ENCODE results near the gene WNK4.
A peak's percentile ranks its signal among the peaks of the same experiment; 100 is the strongest.

WNK4 gene

DNA sequence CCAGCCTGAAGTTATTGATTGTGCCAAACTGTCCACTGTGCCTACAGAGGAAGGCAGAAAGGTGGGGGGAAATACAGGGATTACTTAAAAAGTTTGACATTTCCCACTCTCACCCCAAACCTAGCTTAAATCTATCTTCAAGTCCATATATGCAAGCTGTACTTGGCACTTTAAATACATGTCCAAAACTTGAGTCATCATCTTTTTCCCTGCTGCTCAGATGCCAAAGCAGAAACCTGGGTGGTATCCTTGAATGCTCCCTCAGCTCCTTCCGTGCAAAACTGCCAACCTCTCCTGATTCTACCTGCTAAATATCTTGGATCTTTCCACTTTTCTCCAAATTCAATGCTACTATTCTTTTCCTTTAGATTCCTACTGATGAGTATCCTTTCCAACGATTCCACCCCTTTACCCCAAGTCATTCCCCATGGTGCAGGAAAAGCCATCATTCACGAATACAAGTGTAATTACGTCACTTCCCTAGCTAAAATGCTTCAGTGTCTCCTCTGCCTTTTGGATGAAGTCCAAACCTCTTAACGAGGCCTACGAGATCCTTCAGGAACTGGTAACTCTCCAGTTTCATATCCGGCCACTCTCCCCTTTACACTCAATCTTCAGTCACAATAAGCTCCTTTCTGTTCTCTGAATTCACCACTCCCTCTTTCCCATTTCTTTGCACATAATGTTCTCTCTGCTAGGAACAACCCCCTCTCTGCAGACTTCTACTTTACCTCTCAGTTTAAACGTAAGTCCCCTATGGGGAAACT is 34.4 kb downstream of the WNK4 start:
- Mint-ChIP-seq H3K36me3 (ENCODE audit: insufficient read depth) (peaks cover 84% of the 10 kb centered on the region), H3K4me1 (no peaks in the 10 kb centered on the region)
- DNase-seq (ENCODE audit: low spot score in 2 of 2): no peak

DNA sequence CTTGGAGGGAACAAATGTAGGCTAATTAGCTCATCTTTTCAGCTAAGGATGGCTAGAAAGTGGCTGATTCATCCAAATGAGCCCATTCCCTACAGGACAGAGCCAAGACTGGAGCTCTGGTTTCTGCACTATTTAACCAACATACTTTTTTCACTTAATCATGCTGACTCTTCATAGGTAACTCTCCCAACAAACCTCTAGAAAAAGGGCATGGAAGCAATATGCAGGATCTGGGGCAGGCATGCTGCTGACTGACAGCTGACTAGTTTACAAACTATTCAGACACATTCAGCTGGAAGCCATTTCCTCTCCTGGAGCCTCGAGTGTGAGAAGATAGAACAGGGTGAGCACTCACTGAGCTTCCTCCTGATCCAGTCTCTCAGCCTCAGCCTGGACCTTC is 37.5 kb downstream of the WNK4 start:
- peaks cover 10% of the 10 kb centered on the region for H3K4me1 Mint-ChIP-seq
- H3K36me3 Mint-ChIP-seq (ENCODE audit: insufficient read depth): peaks cover 77% of the 10 kb centered on the region
- ATAC-seq (replicated peaks; ENCODE audit: extremely low read depth, poor library complexity, severe bottlenecking) (no peak), DNase-seq (ENCODE audit: low spot score in 2 of 2) (no peak)
- no peak overlapping the region for H3K4me3 Mint-ChIP-seq
- H3K27ac Mint-ChIP-seq (ENCODE audit: low read depth): no peak overlapping the region
- H3K9me3 Mint-ChIP-seq: no peaks in the 10 kb centered on the region
- no peaks in the 10 kb centered on the region for H3K27me3 Mint-ChIP-seq

More for the DNA sequence above, 34.4 kb downstream of the WNK4 start:
- Mint-ChIP-seq H3K27ac (ENCODE audit: low read depth) (no peak overlapping the region), H3K4me3 (no peak overlapping the region), H3K27me3 (no peaks in the 10 kb centered on the region), H3K9me3 (no peaks in the 10 kb centered on the region)
- no peak for ATAC-seq (replicated peaks; ENCODE audit: extremely low read depth, poor library complexity, severe bottlenecking)

DNA sequence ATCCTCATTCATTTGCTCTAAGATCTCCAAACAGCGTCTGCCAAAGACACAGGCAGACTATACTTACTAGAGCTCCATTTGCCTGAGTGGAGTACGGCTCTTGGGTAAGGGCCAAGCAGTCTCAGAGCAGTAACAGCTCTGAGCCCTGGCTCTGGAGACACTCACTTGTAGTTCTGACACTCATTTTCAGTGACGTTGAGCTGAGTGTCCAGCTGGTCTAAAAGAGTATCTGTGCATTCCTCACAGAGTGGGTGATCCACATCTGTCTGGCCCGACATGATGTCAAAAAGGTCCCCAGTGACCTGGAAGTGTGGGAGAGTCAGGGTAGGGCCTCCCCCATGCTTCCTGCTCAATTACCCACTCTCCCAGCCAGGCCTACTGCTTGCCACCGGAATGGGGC is 38.0 kb downstream of the WNK4 start:
- peaks cover 11% of the 10 kb centered on the region for H3K4me1 Mint-ChIP-seq
- peaks cover 76% of the 10 kb centered on the region for H3K36me3 Mint-ChIP-seq (ENCODE audit: insufficient read depth)
- no peaks in the 10 kb centered on the region for H3K27me3 Mint-ChIP-seq
- H3K9me3 Mint-ChIP-seq: no peaks in the 10 kb centered on the region
- no peak overlapping the region for H3K4me3 Mint-ChIP-seq
- DNase-seq (ENCODE audit: low spot score in 2 of 2) (no peak), ATAC-seq (replicated peaks; ENCODE audit: extremely low read depth, poor library complexity, severe bottlenecking) (no peak)
- peak overlapping the region; percentile 61 for H3K27ac Mint-ChIP-seq (ENCODE audit: low read depth)

DNA sequence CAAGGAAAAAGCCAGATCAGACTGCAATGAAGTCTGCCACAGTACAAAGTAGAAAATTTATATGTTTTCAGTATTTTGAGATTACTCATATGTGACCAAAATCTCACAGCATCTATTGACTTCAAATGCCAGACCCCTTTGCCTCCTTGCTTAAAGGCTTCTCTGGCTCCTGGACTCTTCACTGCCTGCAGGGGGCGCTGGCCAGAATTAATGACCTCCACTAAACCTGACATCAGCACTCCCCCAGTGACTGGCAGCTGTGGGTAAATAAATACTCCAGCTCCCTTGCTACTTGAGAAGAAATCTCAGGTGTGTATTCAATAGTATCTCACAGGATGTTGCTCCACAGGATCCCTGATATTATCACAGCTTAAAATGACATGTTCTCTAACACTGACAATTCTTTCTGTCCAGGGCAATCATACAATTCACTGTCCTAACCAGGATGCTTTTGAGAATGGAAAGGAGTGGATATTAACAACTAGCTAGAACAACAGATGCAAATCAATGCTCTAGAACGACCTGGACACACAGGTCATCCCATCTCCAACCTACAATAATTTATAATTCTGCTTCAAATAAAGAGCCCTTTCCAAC is 39.6 kb downstream of the WNK4 start:
- H3K4me3 Mint-ChIP-seq: no peak overlapping the region
- peaks cover 69% of the 10 kb centered on the region for H3K36me3 Mint-ChIP-seq (ENCODE audit: insufficient read depth)
- ATAC-seq (replicated peaks; ENCODE audit: extremely low read depth, poor library complexity, severe bottlenecking): no peak

DNA sequence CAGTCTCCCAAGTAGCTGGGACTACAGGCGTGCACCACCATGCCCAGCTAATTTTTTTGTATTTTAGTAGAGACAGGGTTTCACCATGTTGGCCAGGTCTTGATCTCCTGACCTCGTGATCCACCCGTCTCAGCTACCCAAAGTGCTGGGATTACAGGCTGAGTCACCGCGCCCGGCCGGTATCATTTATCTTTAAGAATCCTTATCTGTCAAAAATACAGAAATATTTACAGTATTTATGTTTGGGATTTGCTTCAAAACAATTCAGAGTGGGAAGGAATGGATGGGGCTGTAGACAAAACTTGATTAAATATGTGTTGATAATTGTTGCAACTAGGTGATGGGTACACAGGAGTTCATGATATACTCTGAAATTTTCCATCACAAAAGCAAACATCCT is 40.8 kb downstream of the WNK4 start:
- no peak for ATAC-seq (replicated peaks; ENCODE audit: extremely low read depth, poor library complexity, severe bottlenecking)
- H3K4me1 Mint-ChIP-seq: peaks cover 23% of the 10 kb centered on the region
- no peaks in the 10 kb centered on the region for H3K9me3 Mint-ChIP-seq
- no peak overlapping the region for H3K4me3 Mint-ChIP-seq
- no peak for DNase-seq (ENCODE audit: low spot score in 2 of 2)
- no peaks in the 10 kb centered on the region for H3K27me3 Mint-ChIP-seq
- no peak overlapping the region for H3K27ac Mint-ChIP-seq (ENCODE audit: low read depth)
- peaks cover 60% of the 10 kb centered on the region for H3K36me3 Mint-ChIP-seq (ENCODE audit: insufficient read depth)

More for the DNA sequence above, 39.6 kb downstream of the WNK4 start:
- H3K9me3 Mint-ChIP-seq: no peaks in the 10 kb centered on the region
- peaks cover 23% of the 10 kb centered on the region for H3K4me1 Mint-ChIP-seq
- no peak overlapping the region for H3K27ac Mint-ChIP-seq (ENCODE audit: low read depth)
- DNase-seq (ENCODE audit: low spot score in 2 of 2): peak in 1 of 2 donors; percentile 34
- no peaks in the 10 kb centered on the region for H3K27me3 Mint-ChIP-seq

DNA sequence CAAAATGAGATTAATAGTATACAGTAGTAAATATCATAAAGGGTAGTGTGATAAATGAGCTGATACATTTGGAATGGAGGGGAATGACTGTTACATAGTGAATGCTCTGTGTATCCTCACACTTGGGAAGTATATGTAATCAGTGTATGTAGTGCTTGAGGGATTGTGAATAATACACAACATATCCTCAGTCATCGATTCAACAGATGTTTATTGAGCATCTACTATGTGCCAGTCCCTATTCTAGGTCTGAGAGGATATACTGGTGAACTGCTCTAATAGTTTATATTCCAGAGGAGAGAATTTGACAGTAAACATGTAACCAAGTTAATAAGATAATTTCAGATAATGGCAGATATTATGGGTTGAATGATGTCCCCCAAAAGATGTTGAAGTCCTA is 47.1 kb downstream of the WNK4 start:
- DNase-seq (ENCODE audit: low spot score in 2 of 2) (no peak), ATAC-seq (replicated peaks; ENCODE audit: extremely low read depth, poor library complexity, severe bottlenecking) (no peak)
- peaks cover 13% of the 10 kb centered on the region for H3K27me3 Mint-ChIP-seq
- no peaks in the 10 kb centered on the region for H3K9me3 Mint-ChIP-seq
- peaks cover 19% of the 10 kb centered on the region for H3K4me1 Mint-ChIP-seq
- H3K27ac Mint-ChIP-seq (ENCODE audit: low read depth): no peak overlapping the region
- H3K4me3 Mint-ChIP-seq: no peak overlapping the region
- H3K36me3 Mint-ChIP-seq (ENCODE audit: insufficient read depth): peaks cover 13% of the 10 kb centered on the region

DNA sequence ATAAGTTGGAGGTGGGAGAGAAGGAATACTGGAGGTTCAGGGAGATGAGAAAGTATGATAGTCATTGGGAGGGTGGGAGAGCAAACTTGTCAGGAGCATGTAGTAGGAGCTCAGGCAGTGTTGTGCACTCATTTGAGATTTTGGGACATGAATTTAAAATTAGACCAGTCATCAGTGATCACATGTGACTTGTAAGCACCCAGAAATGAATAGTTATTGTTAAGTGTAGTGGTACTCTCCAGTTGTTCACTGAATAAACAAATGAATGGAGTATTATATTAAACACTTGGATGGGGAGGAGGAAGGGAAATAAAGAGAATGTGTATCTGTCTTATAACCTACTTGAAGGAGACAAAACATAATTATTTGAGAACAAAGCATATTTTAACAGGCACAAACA is 50.6 kb downstream of the WNK4 start:
- Mint-ChIP-seq H3K9me3 (no peaks in the 10 kb centered on the region), H3K27ac (ENCODE audit: low read depth) (no peak overlapping the region), H3K4me3 (no peak overlapping the region)

DNA sequence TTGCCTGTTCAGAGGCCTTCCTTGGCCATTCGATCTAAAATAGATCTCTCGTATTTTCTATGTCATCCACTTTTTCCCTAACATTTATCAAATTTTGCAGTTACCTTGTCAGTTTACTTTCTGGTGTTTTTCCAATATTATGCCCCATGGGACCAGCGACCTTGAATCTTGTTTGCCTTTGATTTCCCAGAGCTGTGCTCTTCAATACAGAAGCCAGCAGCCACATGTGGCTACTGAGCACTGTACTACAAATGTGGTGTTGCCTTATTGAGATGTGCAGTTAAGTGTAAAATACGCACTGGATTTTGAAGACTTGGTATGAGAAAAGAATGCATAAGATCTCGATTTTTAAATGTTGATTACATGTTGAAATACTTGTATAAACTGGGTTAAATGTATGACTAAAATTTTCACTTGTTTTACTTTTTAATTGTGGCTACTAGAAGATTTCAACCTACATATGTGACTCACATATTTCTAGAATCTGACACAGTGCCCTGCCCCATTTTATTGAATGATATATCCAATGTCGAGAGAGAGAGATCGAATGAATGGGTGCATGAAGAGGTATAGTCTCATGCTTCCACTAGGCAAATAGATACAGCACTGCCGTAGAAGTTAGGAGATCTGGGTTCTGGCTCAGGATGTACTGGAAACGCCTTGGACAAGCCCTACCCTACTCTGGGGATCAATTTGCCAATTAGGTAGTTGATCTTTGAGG is 52.0 kb downstream of the WNK4 start:
- ATAC-seq (replicated peaks; ENCODE audit: extremely low read depth, poor library complexity, severe bottlenecking): peak; percentile 14
- Mint-ChIP-seq H3K4me1 (peaks cover 27% of the 10 kb centered on the region), H3K27ac (ENCODE audit: low read depth) (peak overlapping the region; percentile 98), H3K27me3 (peaks cover 9% of the 10 kb centered on the region), H3K4me3 (peak overlapping the region; percentile 92), H3K36me3 (ENCODE audit: insufficient read depth) (peaks cover 25% of the 10 kb centered on the region), H3K9me3 (no peaks in the 10 kb centered on the region)
- DNase-seq (ENCODE audit: low spot score in 2 of 2): no peak

More for the DNA sequence above, 50.6 kb downstream of the WNK4 start:
- Mint-ChIP-seq H3K4me1 (peaks cover 27% of the 10 kb centered on the region), H3K27me3 (peaks cover 13% of the 10 kb centered on the region), H3K36me3 (ENCODE audit: insufficient read depth) (peaks cover 17% of the 10 kb centered on the region)
- DNase-seq (ENCODE audit: low spot score in 2 of 2) (no peak), ATAC-seq (replicated peaks; ENCODE audit: extremely low read depth, poor library complexity, severe bottlenecking) (no peak)

DNA sequence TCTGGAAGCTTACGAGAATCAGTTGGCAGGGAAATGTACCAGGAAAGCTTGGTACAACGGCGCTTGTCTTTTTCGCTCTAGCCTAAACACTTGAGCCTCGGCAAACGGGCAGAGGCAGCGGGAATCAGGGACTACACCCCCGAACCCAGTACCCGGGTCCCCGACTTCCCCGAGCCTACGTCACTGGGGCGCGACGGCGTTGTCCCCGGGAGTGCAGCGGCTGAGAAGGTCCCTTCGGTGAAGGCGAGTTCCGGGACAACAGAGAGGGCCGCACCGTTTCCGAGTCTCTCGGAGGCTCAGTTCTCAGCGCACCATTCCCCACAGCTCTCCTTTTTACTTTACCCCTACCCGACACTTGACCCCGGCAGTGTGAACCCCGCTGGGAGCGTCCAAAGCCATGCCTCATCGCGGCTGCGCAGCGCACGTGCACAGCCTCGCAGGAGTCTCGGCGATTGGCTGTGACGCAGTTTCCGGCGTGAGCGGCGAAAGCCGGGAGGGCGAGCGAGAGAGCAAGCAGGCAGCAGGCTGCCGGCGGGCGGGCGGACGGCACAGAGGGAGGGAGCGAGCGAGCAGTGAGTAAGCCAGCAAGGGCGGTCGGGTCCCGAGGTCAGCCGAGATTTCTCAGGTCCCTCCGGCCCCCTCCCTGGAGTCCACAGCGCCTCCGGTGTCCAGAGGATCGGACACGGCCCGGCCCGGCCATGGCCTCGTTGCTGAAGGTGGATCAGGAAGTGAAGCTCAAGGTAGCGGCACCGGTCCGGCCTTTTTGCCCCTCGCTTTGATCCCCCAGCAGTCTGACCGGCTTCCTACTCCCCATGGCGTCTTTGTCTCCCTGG is 52.7 kb downstream of the WNK4 start, which contains the start of gene PSME3:
Gene PSME3, plus strand, starts transcription at position 464 of the 833 bp plus-strand sequence. Its CDS starts 235 bp downstream, at position 699.
- Mint-ChIP-seq H3K4me1 (peaks cover 27% of the 10 kb centered on the region), H3K27me3 (peaks cover under 1% of the 10 kb centered on the region), H3K9me3 (no peaks in the 10 kb centered on the region), H3K27ac (ENCODE audit: low read depth) (peak within 1 kb of the TSS; percentile 98), H3K36me3 (ENCODE audit: insufficient read depth) (peaks cover 33% of the 10 kb centered on the region), H3K4me3 (peak within 1 kb of the TSS; percentile 92)
- ATAC-seq (replicated peaks; ENCODE audit: extremely low read depth, poor library complexity, severe bottlenecking): peak; percentile 91
- DNase-seq (ENCODE audit: low spot score in 2 of 2): peak; percentile 85 to 86

- Mint-ChIP-seq H3K27ac (ENCODE audit: low read depth) (peak overlapping the region; percentile 98), H3K9me3 (no peaks in the 10 kb centered on the region), H3K36me3 (ENCODE audit: insufficient read depth) (peaks cover 40% of the 10 kb centered on the region), H3K4me1 (peaks cover 27% of the 10 kb centered on the region), H3K4me3 (peak overlapping the region; percentile 92), H3K27me3 (no peaks in the 10 kb centered on the region)
- ATAC-seq (replicated peaks; ENCODE audit: extremely low read depth, poor library complexity, severe bottlenecking): no peak
- no peak for DNase-seq (ENCODE audit: low spot score in 2 of 2)
These were observed 53.5 kb downstream of the WNK4 start for GRCh38 chr17:42833767-42834422.

DNA sequence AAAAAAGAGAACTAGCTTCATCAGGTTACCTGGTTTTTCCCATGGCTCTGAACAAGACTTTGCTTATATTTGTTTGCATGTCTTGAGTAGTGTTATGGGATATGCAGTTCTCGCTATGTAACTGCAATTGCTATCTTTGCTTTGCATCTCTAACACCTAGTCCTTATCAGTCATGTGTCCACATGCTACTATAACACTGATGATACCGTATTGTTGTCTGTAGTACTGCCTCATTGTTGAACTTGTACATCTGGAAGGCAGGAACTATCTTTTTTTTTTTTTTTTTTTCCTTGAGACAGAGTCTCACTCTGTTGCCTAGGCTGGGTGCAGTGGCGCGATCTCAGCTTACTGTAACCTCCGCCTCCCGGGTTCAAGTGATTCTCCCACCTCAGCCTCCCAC is 55.3 kb downstream of the WNK4 start:
- no peak overlapping the region for H3K27ac Mint-ChIP-seq (ENCODE audit: low read depth)
- H3K36me3 Mint-ChIP-seq (ENCODE audit: insufficient read depth): peaks cover 57% of the 10 kb centered on the region
- no peaks in the 10 kb centered on the region for H3K9me3 Mint-ChIP-seq
- H3K4me3 Mint-ChIP-seq: no peak overlapping the region
- DNase-seq (ENCODE audit: low spot score in 2 of 2) (no peak), ATAC-seq (replicated peaks; ENCODE audit: extremely low read depth, poor library complexity, severe bottlenecking) (no peak)
- no peaks in the 10 kb centered on the region for H3K27me3 Mint-ChIP-seq
- H3K4me1 Mint-ChIP-seq: peaks cover 27% of the 10 kb centered on the region

Data from central memory CD8-positive, alpha-beta T cell (primary cell).